ENCODE measurements around the gene NOL9. TPM values are rescaled to one million over a fixed set of nuclear protein-coding genes. Genes with fewer than 3 reads are reported as not detected.
"Not testable (repeated sequence)": the region's sequence is repeated elsewhere in the genome, so short reads cannot be mapped to it uniquely, and the experiment has no call there.

The NOL9 gene
- polyA plus RNA-seq, 10 donors, result 11.0 to 23.8 (median 14.6) TPM

DNA sequence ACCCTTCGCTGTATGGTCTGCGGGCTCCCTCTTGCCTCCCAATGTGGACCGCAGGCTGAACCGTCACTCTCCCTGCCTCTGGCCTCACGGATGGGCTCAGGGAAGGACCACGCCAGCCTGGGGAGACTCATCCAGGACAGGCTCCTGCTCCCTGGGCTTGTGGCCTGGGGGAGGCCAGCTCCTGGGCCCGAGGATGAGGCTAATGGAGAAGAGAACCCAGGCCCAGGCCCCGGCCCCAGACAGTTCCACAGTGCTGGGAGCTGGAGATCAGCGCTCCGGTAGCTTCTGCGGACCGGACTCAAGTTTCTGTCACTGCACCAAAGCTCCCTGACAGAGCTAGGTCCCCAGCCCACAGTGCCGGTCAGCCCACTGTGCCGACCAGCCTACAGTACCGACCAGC lies 49.4 kb downstream of the NOL9 start:
- no peak for DNase-seq

- DNase-seq, result no peak
These were observed 50.3 kb downstream of the NOL9 start for GRCh38 chr1:6503884-6504602.

DNA sequence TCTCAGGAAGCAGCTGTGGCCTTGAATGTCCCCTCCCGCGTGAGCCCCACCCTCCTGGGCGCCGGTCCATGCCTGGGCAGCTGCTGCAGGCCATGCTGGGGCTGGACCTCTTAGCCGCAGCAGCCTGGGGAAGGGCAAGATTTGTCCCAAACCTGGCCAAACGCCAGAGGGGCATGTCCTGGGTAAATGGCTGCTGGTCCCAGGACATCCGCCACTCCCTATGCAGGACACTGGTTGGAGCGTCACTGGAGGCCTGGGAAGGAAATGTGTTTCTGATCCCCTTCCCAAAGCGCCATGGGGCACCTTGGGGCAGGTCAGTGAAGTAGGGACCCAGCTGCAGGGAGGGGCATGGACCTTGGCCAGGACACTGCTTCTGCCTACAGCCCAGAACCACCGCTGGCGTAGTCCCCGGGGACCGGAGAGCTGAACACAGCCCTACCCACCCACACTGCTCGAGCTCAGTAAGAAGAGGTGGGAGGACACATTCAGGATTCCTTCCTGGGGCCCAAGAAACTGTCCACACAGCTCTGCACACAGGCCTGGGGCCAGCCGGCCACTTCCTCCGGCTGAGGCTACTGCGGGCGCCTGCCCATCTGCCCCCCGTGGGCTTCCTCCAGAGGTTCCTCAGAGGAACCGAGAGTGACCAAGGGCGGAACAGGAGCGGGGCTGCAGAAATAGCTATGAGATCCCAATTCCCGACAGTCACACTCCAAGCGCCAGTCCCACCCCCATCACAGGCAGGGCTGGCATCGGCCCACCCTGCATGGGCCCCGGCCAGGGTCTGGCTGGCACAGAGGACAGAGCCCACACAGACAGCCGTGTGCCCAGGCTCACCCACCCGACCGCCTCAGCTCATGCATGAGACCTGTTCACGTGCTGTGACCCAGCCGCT lies 52.1 kb downstream of the NOL9 start:
- peak; percentile 75 to 85 (median 78) for DNase-seq

GRCh38 chr1:6501279-6501813 lies 53.0 kb downstream of the NOL9 start:
- DNase-seq, result no peak

DNA sequence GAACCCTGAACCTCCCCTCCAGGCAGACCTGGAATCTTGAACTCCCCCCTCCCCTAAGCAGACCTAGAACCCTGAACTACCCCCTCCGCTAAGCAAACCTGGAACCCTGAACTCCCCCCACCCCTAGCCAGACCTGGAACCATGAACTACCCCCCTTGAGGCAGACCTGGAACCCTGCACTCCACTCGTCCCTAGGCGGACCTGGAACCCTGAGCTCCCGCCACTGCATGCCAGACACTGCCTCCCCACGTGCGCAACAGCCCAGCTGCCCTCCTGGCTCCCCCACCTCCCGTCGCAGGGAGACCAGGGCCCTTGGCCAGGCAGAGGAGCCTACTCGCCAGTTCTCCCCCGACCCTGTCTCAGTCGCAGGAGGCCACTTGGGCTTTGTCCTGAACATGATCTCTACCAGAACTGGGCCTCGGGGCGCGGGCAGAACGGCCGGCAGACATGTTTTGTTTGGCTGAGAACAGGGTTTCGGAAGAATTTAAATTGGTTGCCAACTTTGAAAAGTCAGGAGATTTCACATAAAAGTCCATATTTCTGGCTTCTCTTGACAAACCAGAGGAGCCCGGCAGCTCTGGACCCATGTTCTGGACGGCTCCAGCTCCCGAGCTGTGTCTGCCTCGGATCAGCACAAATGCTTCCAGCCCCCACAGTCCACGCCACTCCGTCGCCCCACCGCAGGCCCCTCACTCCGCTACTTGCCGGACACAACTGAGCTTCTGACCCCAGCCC lies 53.6 kb downstream of the NOL9 start:
- no peak for DNase-seq

DNA sequence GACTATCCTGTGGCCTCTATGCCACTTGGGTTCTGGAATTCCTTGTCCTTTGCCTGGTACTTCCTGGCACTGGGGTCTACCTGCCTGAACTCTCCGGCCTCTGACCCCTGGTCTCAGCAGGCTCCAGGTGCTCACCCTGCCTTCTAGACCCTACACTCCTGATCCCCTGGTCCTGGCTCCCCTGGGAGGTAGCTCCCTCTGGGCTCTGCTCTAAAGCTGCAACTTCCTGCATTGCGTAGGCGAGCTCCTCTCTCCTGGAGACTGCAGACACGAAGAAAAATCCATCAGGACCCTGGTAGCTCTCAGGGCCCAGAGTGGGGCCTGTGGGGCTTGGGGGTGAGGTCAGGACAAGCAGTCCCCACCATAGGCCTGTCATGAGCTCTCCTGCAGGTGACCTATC lies 55.0 kb downstream of the NOL9 start:
- no peak for DNase-seq

- no peak for DNase-seq
These were observed 55.7 kb downstream of the NOL9 start for GRCh38 chr1:6498576-6499111.

DNA sequence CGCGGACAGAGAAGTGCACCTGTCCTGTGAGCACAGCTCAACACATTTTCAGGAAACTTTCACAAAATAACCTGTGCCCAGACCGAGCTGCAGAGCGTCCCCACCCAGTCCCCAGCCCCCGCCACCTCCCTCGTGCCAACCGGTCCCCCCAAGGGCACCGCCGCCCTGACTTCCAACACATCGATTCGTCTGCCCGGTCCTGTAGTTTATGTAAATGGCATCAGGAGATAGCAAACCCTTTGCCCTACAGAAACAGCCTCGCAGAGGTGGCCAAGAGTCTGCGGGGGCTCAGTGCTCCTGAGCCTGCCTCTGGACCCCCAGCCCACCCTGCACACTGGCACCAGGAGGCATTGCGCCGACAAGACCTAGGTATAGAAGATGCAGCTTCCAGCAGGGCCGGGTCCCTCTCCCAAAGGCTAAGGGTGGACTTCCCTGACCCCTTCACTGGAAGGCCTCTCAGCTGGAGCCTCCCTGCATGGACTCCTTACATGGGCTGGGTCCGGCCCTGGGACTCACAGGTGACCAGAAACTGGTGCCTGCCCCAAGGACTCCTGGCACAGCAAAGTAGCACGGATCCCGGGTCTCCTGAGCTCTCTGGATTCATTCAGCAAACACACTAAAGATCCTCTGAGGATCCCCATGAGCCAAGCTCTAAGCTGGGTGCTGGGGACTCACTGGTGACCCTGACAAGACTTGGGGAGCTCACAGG lies 56.3 kb downstream of the NOL9 start:
- DNase-seq, result no peak

DNA sequence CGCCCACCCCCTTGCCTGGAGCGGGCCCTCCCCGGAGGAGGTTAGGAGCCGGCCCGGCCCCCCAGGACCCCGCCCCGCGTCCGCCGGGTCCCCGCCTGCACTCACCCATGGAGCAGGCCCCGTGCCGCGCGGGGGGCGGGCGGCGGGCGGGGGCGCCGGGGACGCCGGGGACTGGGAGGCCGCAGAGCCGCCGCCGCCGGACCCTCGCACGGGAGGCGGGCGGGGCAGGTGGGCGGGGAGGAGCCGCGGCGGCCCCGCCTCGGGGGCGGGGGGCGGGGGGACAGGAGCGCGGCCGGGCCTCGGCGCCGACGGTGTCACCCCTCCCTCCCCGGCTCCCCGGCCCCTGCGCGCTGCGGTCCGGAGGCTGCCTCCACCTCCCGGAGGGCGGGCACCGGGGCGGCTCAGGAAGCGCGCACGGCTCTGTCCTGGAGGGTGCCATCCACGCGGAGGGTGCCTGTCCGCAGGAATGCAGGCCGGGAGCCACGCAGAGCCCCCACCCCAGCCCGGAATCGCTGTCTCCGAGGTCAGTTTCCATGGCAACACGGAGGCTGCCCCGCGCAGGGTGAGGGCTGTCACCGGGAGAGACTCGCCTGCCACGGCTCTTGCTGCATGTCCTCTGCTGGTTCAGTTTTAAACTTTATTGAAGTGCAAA lies 57.0 kb downstream of the NOL9 start:
- DNase-seq, result peak in 1 of 3 donors; percentile 69

- DNase-seq, result no peak
These were observed 57.5 kb downstream of the NOL9 start for GRCh38 chr1:6496890-6497214.

GRCh38 chr1:6496365-6496721 lies 58.0 kb downstream of the NOL9 start:
- no peak for DNase-seq

- no peak for DNase-seq
These were observed 58.6 kb downstream of the NOL9 start for GRCh38 chr1:6495540-6496364.

DNA sequence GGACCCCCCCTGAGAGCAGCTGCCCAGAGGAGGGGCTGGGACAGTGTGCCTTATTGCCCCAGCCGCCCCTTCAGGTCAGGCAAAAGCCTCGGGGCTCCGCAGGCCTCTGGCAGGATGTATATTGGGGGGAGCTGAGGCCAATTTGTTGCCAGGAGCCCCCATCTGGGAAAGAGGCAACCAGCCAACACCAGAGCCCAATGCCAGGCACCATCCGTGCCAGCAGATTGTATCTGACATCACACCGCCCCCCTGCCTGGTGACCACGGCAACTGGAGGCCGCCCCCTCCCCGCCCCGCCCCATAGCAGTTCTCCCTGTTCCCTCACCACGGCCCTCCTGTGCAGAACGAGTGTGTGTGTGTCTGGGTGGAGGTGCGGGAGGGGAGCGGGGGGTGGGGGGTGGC lies 59.3 kb downstream of the NOL9 start:
- no peak for DNase-seq

- no peak for DNase-seq
These were observed 59.7 kb downstream of the NOL9 start for GRCh38 chr1:6494627-6495026.

- not testable (repeated sequence) for DNase-seq
These were observed 60.5 kb downstream of the NOL9 start for GRCh38 chr1:6493834-6494223.

GRCh38 chr1:6491966-6492365 lies 62.3 kb downstream of the NOL9 start:
- no peak for DNase-seq

DNA sequence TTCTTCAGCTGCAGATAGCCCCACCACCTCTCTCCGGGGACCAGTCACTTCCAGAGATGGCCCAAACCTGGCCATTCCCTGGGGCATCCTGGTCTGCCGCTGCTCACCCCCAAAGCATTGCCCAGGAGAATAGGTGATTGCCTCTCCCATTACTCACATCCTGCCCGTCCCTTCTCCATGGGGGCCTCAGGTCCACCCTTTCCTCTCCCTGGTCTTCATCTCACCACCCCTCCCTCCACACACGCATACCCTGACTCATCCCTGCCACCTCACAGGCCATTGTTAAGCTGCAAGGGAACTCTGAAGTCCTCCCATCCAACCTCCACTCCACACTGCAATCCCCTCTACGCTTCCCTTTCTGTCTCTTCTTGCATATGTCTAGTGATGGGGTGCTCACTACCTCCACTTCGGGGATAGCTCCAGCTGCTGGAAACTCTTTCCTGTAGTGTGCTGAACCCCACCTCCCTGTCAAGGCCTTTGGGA lies 62.8 kb downstream of the NOL9 start, which contains the start of gene PLEKHG5:
PLEKHG5 (minus strand) TSS at position 188 of the 483 bp plus-strand sequence. CDS start 14,096 bp downstream, outside the sequence.
- DNase-seq, result peak in 1 of 3 donors; percentile 69

GRCh38 chr1:6491081-6491449 lies 63.2 kb downstream of the NOL9 start:
- DNase-seq, result no peak

Measured in muscle of back (tissue), 11 donors.